OCI-LY1 (cell line): Measurements from ENCODE around the gene COTL1.

Experiments used
- EZH2 ChIP-seq: fragments of 200-600 bp; sonication (generic), shearing (Covaris generic); IDR thresholded peaks from 2 replicates; pipeline ENCODE4 v1.8.0; 2017; ENCODE audit warnings: borderline replicate concordance, mixed run types, mild to moderate bottlenecking, antibody characterized with exemption, low read length, moderate library complexity, mixed read lengths
- TF ChIP-seq, protein P1 (sequence below): fragments of 200-600 bp; sonication (generic), shearing (Covaris generic); IDR thresholded peaks from 2 replicates; pipeline ENCODE4 v1.5.1; 2017; ENCODE audit warnings: mild to moderate bottlenecking, antibody characterized with exemption, low read length, moderate library complexity, mixed read lengths

DNA sequence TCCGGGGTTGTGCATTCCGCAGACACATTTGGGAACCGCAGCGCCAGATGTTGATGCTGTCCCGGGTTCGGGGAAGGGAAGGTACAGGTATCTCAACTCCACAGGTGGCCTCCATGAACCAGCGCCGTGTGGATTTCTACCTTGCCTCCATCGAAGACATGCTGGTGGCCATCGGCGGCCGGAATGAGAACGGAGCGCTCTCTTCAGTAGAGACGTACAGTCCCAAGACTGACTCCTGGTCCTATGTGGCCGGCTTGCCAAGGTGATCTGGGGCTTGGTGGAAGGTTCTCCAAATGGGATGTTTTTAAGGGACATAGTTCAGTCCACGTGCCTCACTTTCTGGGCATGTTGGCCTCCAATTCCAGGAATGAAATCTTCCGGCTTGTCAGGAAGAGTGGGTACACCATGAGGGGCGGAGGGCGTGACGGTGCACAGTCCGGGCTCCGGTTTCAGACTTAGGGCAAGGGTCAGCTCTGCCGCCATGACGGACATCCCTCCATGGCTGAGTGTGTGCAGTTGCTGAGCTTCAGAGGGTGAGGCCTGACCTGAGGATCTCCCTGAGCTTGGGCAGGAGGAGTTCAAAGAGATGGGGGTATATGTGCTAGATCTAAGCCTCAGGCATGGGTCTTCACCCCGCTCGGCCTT lies 41.9 kb upstream of the COTL1 start:
- TF ChIP-seq, protein P1, sequence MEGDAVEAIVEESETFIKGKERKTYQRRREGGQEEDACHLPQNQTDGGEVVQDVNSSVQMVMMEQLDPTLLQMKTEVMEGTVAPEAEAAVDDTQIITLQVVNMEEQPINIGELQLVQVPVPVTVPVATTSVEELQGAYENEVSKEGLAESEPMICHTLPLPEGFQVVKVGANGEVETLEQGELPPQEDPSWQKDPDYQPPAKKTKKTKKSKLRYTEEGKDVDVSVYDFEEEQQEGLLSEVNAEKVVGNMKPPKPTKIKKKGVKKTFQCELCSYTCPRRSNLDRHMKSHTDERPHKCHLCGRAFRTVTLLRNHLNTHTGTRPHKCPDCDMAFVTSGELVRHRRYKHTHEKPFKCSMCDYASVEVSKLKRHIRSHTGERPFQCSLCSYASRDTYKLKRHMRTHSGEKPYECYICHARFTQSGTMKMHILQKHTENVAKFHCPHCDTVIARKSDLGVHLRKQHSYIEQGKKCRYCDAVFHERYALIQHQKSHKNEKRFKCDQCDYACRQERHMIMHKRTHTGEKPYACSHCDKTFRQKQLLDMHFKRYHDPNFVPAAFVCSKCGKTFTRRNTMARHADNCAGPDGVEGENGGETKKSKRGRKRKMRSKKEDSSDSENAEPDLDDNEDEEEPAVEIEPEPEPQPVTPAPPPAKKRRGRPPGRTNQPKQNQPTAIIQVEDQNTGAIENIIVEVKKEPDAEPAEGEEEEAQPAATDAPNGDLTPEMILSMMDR = no peak
- TF ChIP-seq EZH2 = no peak
